GM18858 (cell line): Measurements from ENCODE around the gene GARNL3.

Experiments
- ATAC-seq: cut with Tn5 transposase; IDR thresholded peaks from one replicate; pipeline ENCODE4 v1.9.1; 2021; ENCODE audit not compliant: unreplicated experiment

The GARNL3 gene

GRCh38 chr9:127399736-127400269, 135.2 kb downstream of the GARNL3 start:
- ATAC-seq: no peak

- ATAC-seq: no peak
Observed at GRCh38 chr9:127402401-127403090, 138.0 kb downstream of the GARNL3 start.

GRCh38 chr9:127403507-127404192, 139.1 kb downstream of the GARNL3 start:
- ATAC-seq: no peak

DNA sequence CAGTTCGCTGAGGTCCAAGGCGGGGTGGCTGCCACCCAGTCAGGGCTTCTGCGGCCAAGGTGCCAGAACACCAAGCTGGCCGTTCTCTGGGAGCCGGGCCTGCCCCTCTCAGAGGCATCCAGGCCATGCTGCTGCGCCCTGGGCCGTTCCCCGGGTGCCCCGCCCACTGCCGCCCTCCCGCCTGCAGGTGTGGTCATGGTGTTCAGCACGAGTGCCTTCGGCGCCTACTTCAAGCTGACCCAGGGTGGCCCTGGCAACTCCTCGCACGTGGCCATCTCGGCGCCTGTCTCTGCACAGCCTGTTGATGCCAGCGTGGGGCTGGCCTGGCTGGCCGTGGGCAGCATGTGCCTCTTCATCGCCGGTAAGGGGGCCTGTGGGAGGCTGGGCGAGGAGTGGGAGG, 140.1 kb downstream of the GARNL3 start:
- ATAC-seq: no peak

- ATAC-seq: no peak
Observed at GRCh38 chr9:127405344-127406125, 141.0 kb downstream of the GARNL3 start.

GRCh38 chr9:127406799-127407491, 142.4 kb downstream of the GARNL3 start:
- no peak for ATAC-seq

DNA sequence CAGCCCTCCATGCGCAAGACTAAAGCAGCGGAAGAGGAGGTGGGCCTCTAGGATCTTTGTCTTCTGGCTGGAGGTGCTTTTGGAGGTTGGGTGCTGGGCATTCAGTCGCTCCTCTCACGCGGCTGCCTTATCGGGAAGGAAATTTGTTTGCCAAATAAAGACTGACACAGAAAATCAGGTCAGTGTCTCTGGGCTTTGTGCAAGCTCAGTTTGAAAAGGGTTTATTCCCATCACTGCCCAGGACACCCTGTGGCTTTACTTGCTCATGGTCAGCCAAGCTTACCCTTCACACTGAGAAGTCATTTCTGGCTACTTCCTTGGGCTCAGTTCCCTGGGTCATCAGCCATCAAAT, 142.9 kb downstream of the GARNL3 start:
- ATAC-seq: no peak

DNA sequence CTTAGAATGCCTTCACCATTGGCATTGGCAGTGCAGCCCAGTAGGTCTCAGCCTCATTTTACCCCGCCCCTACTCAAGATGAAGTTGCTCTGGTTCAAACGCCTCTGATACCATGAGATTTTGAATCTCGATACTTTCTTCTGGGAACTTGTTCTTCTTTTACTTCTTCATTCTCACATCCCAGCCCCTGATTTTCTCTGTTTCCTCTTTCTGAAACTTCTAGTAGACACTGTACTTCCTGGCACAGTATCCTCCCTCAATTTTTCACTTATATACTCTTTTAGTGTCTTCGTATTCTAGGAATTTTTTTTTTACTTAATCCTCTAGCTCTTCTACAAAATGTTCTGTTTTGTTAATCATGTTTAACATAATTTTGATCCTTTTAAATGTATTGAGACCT, 146.5 kb downstream of the GARNL3 start:
- ATAC-seq: no peak

DNA sequence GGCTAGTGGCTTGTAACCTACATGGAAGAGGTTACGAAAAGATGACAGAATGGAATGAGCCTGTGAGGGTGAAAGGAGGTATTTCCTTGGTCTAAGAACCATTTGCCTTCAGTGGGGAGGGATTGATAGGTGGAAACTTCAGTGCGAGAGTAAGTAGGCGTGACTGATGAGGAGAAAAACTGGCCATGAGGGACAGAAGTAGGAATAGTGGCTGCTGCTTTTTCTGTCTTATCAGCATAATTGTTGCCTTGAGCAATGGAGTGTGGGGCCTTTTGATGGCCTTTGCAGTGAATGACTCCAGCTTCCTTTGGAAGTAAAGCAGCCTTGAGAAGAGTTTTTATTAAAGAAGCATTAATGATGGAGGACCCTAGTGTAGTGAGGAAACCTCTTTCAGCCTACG, 150.6 kb downstream of the GARNL3 start:
- ATAC-seq: no peak

DNA sequence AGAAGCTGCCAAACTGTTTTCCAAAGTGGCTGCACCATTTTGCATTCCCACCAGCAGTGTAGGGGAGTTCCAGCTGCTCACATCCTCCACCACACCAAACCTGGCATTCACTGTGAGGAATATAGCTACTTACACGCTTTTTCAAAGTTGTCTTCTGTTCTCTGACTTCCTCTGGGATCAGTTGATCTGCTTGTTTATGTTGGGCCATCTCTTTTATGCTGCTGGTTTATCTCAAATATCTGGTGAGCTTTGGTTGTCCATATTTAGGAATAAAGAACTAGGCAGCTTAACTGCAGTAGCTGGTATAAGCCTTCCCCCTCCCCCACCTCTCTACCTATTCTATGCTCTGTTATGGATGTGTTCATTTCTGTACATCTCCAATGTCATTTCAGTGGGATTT, 151.1 kb downstream of the GARNL3 start:
- ATAC-seq: no peak

GRCh38 chr9:127417131-127418036, 152.8 kb downstream of the GARNL3 start:
- ATAC-seq: no peak

GRCh38 chr9:127418037-127418471, 153.5 kb downstream of the GARNL3 start:
- no peak for ATAC-seq

- no peak for ATAC-seq
Observed at GRCh38 chr9:127419348-127419747, 154.8 kb downstream of the GARNL3 start.

DNA sequence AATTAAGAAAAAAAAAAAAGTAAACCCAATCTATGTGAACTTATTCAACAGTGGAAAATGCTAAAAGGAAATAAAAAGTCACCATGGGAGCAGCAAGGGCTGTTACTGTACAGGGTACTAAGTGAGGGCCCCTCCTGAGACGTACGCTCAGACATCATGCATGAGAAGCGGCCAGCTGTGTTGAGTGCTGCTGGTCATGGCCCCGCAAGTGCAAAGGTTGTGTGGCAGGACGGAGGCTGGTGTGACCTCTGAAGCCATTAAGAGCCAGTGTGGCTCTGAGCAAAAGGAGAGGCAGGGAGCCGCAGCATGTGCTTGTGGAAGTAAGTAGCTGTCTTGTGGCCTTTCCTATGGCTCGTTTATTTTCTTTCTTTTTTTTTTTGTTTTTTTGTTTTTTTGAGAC, 156.5 kb downstream of the GARNL3 start:
- no peak for ATAC-seq

- no peak for ATAC-seq
Observed at GRCh38 chr9:127422133-127422782, 157.7 kb downstream of the GARNL3 start.

GRCh38 chr9:127422787-127423186, 158.2 kb downstream of the GARNL3 start:
- ATAC-seq: no peak

DNA sequence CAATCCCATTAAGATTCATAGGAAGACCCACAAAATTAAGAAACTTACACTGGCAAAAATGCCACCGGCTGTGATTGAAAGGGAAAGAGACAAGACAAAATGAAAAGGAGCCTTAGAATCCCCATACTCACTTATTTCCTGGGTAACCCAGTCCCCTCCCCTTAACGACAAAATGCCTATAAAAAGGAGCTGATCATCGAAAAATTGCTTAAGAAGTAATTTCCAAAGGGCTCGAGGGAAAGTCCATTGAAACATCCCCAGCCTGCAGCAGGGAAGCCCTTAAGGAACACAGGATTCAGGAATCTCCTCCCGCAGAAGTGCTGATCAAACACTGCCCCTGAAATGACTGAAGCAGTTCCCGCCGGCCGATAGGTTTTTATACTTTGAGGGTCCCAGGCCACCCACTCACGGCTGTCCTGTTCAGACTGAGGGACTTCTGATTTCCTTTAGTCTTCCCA, 158.9 kb downstream of the GARNL3 start:
- no peak for ATAC-seq

- ATAC-seq: peak; percentile 70
Observed at GRCh38 chr9:127423934-127424675, 159.5 kb downstream of the GARNL3 start, which contains the start of gene ZNF79. Gene ZNF79, plus strand, starts transcription at chr9:127424382. Its CDS starts 406 bp downstream, at chr9:127424788.

DNA sequence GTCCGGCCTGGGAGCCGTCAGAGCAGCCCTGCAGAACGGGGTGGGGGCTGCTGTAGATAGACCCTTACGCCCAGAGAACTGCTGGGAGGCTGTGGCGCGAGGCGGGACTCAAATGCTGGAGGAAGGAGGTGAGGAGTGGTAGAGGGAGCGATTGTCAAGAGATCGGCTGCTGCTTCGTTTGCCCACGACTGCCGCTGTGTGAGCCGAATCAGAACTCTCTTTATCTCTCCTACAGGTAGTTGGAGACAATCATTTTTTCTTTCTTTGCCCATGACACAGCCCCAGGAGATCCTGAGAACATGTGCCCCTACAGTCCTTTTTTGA, 160.1 kb downstream of the GARNL3 start:
- peak; percentile 14 for ATAC-seq
